GM23338 (cell line): Measurements from ENCODE around the gene GRIK2.

ENCODE experiments used
- CREB1 ChIP-seq: fragments of 250-450 bp; sonication (Bioruptor Pico); IDR thresholded peaks from 2 replicates; pipeline ENCODE4 v1.5.0; 2020; ENCODE audit warnings: low read depth, mild to moderate bottlenecking, moderate library complexity
- EZH2 ChIP-seq: fragments of 200-600 bp; sonication (generic); IDR thresholded peaks from one replicate; pipeline ENCODE4 v1.8.0; 2017; ENCODE audit warnings: antibody characterized with exemption, mild to moderate bottlenecking, low read depth; ENCODE audit not compliant: unreplicated experiment
- EZH2phosphoT487 ChIP-seq: fragments of 200-600 bp; sonication (generic); IDR thresholded peaks from one replicate; pipeline ENCODE4 v1.8.1; 2018; ENCODE audit warnings: antibody characterized with exemption; ENCODE audit not compliant: unreplicated experiment
- JUNB ChIP-seq: IDR thresholded peaks from one replicate; pipeline ENCODE4 v1.6.1; 2016; ENCODE audit warnings: antibody characterized with exemption; ENCODE audit not compliant: unreplicated experiment
- NANOG ChIP-seq: IDR thresholded peaks from 2 replicates; pipeline ENCODE4 v1.6.1; 2016; ENCODE audit warnings: antibody characterized with exemption, borderline replicate concordance
- POLR2AphosphoS5 ChIP-seq: IDR thresholded peaks from 2 replicates; pipeline ENCODE4 v1.6.1; 2016; ENCODE audit warnings: antibody characterized with exemption, low read depth
- STAT1 ChIP-seq: IDR thresholded peaks from one replicate; pipeline ENCODE4 v1.6.1; 2016; ENCODE audit warnings: antibody characterized with exemption; ENCODE audit not compliant: unreplicated experiment
- ZNF114 ChIP-seq: fragments of 250-450 bp; sonication (Bioruptor Pico); IDR thresholded peaks from 2 replicates; pipeline ENCODE4 v1.5.0; 2020; ENCODE audit warnings: mild to moderate bottlenecking, moderate library complexity
- ZNF331 ChIP-seq: fragments of 250-450 bp; sonication (Bioruptor Pico); IDR thresholded peaks from 2 replicates; pipeline ENCODE4 v1.5.0; 2020; ENCODE audit warnings: low read depth, mild to moderate bottlenecking, moderate library complexity
- TF ChIP-seq, protein P1 (sequence below), 2 experiments: fragments of 200-600 bp in 1 of 2; sonication (generic) in 1 of 2; conservative IDR thresholded peaks; 2 replicates each; pipeline versions ENCODE4 v1.5.1 to v1.6.1; 2016 to 2017; ENCODE audit warnings: antibody characterized with exemption in 2 of 2, low read depth in 2 of 2, mild to moderate bottlenecking in 2 of 2, moderate library complexity in 1 of 2
- TF ChIP-seq, protein P2 (sequence below): IDR thresholded peaks from one replicate; pipeline ENCODE4 v1.6.1; 2018; ENCODE audit warnings: antibody characterized with exemption; ENCODE audit not compliant: unreplicated experiment
- TF ChIP-seq, protein P3 (sequence below): IDR thresholded peaks from 2 replicates; pipeline ENCODE4 v1.6.1; 2016; ENCODE audit warnings: antibody characterized with exemption

DNA sequence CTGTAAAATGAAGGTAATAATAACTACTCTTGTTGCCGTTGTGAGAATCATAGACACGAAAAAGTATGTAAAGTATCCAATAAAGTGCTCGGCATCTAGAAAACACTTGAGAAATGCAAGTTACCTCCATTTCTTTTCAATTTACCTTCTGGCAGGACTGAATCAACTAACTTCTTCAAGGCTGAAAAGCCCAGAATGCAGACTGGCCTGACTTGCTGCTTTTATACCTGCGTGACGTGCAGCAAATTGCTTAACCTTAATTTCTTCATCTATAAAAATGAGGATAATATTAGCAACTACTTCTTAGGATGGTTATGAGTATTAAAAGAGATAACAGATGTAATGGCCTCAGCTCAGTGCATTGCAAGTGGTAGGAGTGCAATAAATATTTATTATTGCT, 39.6 kb downstream of the GRIK2 start:
- TF ChIP-seq, protein P1, sequence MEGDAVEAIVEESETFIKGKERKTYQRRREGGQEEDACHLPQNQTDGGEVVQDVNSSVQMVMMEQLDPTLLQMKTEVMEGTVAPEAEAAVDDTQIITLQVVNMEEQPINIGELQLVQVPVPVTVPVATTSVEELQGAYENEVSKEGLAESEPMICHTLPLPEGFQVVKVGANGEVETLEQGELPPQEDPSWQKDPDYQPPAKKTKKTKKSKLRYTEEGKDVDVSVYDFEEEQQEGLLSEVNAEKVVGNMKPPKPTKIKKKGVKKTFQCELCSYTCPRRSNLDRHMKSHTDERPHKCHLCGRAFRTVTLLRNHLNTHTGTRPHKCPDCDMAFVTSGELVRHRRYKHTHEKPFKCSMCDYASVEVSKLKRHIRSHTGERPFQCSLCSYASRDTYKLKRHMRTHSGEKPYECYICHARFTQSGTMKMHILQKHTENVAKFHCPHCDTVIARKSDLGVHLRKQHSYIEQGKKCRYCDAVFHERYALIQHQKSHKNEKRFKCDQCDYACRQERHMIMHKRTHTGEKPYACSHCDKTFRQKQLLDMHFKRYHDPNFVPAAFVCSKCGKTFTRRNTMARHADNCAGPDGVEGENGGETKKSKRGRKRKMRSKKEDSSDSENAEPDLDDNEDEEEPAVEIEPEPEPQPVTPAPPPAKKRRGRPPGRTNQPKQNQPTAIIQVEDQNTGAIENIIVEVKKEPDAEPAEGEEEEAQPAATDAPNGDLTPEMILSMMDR (conservative IDR thresholded peaks at IDR 0.05; ENCODE audit: low read depth in 2 of 2) = no peak
- TF ChIP-seq POLR2AphosphoS5 = no peak
- no peak for TF ChIP-seq STAT1
- TF ChIP-seq JUNB = no peak
- no peak for TF ChIP-seq CREB1 (CRISPR knock-in tag)
- no peak for TF ChIP-seq EZH2phosphoT487
- TF ChIP-seq EZH2 = no peak
- TF ChIP-seq ZNF331 (CRISPR knock-in tag) = no peak
- TF ChIP-seq, protein P2, sequence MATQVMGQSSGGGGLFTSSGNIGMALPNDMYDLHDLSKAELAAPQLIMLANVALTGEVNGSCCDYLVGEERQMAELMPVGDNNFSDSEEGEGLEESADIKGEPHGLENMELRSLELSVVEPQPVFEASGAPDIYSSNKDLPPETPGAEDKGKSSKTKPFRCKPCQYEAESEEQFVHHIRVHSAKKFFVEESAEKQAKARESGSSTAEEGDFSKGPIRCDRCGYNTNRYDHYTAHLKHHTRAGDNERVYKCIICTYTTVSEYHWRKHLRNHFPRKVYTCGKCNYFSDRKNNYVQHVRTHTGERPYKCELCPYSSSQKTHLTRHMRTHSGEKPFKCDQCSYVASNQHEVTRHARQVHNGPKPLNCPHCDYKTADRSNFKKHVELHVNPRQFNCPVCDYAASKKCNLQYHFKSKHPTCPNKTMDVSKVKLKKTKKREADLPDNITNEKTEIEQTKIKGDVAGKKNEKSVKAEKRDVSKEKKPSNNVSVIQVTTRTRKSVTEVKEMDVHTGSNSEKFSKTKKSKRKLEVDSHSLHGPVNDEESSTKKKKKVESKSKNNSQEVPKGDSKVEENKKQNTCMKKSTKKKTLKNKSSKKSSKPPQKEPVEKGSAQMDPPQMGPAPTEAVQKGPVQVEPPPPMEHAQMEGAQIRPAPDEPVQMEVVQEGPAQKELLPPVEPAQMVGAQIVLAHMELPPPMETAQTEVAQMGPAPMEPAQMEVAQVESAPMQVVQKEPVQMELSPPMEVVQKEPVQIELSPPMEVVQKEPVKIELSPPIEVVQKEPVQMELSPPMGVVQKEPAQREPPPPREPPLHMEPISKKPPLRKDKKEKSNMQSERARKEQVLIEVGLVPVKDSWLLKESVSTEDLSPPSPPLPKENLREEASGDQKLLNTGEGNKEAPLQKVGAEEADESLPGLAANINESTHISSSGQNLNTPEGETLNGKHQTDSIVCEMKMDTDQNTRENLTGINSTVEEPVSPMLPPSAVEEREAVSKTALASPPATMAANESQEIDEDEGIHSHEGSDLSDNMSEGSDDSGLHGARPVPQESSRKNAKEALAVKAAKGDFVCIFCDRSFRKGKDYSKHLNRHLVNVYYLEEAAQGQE = no peak
- TF ChIP-seq, protein P3, sequence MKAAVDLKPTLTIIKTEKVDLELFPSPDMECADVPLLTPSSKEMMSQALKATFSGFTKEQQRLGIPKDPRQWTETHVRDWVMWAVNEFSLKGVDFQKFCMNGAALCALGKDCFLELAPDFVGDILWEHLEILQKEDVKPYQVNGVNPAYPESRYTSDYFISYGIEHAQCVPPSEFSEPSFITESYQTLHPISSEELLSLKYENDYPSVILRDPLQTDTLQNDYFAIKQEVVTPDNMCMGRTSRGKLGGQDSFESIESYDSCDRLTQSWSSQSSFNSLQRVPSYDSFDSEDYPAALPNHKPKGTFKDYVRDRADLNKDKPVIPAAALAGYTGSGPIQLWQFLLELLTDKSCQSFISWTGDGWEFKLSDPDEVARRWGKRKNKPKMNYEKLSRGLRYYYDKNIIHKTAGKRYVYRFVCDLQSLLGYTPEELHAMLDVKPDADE = no peak
- no peak for TF ChIP-seq NANOG
- no peak for TF ChIP-seq ZNF114 (CRISPR knock-in tag)
